Adrenal gland (tissue), 12 donors: Measurements from ENCODE around the gene ROR1. TPM values are rescaled to one million over a fixed set of nuclear protein-coding genes. Genes with fewer than 3 reads are reported as not detected.

Source experiments
- DNase-seq, 7 donors: peaks; one replicate each; pipeline ENCODE4 v3.0.0-alpha.2; 2019 to 2020
- H3K27ac ChIP-seq, 5 donors: fragments of 200-600 bp; sonication (generic) in 4 of 5; 1 replicate in 3 of 5; 2 replicates in 2 of 5; pipeline versions ENCODE4 v1.5.1 to v1.8.0; 2016 to 2020; ENCODE audit warnings: mild to moderate bottlenecking in 1 of 5
- H3K27me3 ChIP-seq: fragments of 200-600 bp; 2 replicates; pipeline ENCODE4 v1.8.0; 2021
- H3K36me3 ChIP-seq, 2 donors: fragments of 200-600 bp; replicated peaks in 1 of 2; 1 replicate in 1 of 2; 2 replicates in 1 of 2; pipeline versions ENCODE4 v1.5.1 to v1.8.0; 2018 to 2022
- H3K4me1 ChIP-seq, 2 donors: fragments of 200-600 bp; replicated peaks in 1 of 2; 1 replicate in 1 of 2; 2 replicates in 1 of 2; pipeline versions ENCODE4 v1.5.1 to v1.8.0; 2018 to 2021
- H3K4me3 ChIP-seq, 4 donors: fragments of 200-600 bp; sonication (generic) in 3 of 4; one replicate each; pipeline ENCODE4 v1.5.1; 2016 to 2018
- H3K9me3 ChIP-seq, 3 donors: fragments of 200-600 bp; sonication (generic) in 1 of 3; replicated peaks in 1 of 3; 1 replicate in 2 of 3; 2 replicates in 1 of 3; pipeline versions ENCODE4 v1.5.1 to v1.8.0; 2016 to 2021
- CTCF ChIP-seq, 6 experiments: fragments of 450-650 bp in 4 of 6; fragments of 200-600 bp in 2 of 6; sonication (generic) in 1 of 6; IDR thresholded peaks; 1 replicate in 5 of 6; 2 replicates in 1 of 6; pipeline versions ENCODE4 v1.5.1 to v1.8.0; 2016 to 2021; ENCODE audit warnings: antibody characterized with exemption in 6 of 6, mild to moderate bottlenecking in 2 of 6, moderate library complexity in 1 of 6
- POLR2A ChIP-seq, 2 donors: fragments of 450-650 bp; IDR thresholded peaks; one replicate each; pipeline ENCODE4 v1.6.1; 2017; ENCODE audit warnings: antibody characterized with exemption in 2 of 2, mild to moderate bottlenecking in 2 of 2, moderate library complexity in 1 of 2
- WGBS, 4 donors: extraction: QIAGEN DNeasy Blood & Tissue Kit in 2 of 4; methylation state at CpG; one replicate each; pipeline versions ENCODE4 v1.1.5 to v1.1.7; 2013 to 2017; 5-methylcytosine and 5-hydroxymethylcytosine counted together
- intact Hi-C, 2 donors: fragments of 100-400 bp; cut with DNase I; formaldehyde crosslinking; loops; one replicate each; pipeline versions ENCODE4 v1.14.1 to v1.15.0; 2022 to 2023
- polyA plus RNA-seq, 3 donors: library from polyadenylated mRNA; stranded (reverse); fragments of 200-250 nt in 2 of 3; fragments of 350-450 nt in 1 of 3; fragmentation: Illumina TruSeq in 1 of 3; extraction: RNeasy Lipid Tissue Mini Kit (QIAGEN cat#74804) in 1 of 3; gene quantifications; one replicate each; pipeline ENCODE4 v1.2.3, GENCODE V29; 2013 to 2014
- total RNA-seq, 9 donors: library from RNA; depleted of rRNA in 4 of 9; stranded (reverse); fragments of >200 nt in 4 of 9; fragments of 120-200 nt in 1 of 9; fragmentation: NEBNext Ultra II Directional in 1 of 9; extraction: Animal tissue kit (Norgen Biotek cat#: 25700) in 1 of 9; gene quantifications; one replicate each; pipeline versions ENCODE4 v1.1.0 to v1.2.4, GENCODE V29; 2013 to 2023
- donor health status: healthy with polysubstance abuse.
- donor health status: Bipolar disorder and iron deficiency.
- donor health status: DM: yes; HTN: yes; CAD: no.
- donor health status: DM: no; HTN: no; CAD: no.
- donor health status: DM: no; HTN: no; CAD: no.
- donor health status: DM: yes; HTN: yes; CAD: no.

The ROR1 gene
- total and polyA plus RNA-seq, 12 donors = 0.54 to 4.6 (median 2.6) TPM

DNA sequence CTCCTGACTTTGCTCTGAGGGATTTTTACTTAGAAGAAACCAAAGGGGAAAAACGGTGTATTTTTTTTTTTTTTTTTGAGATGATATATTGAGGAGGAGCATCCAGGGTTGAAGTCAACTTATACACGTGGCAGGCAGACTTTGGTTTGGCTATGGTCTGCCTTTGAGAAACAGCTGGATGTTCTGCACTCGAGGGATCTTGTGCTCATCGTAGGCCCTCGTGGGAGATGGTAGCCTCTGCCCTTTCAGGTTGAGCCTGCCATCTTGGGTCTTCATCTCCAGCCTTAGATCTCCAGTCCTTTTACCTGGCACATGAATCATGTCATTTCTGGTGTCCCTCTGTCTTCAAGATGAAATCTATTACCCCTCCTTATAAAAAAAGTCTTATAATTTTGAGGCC, 362.5 kb downstream of the ROR1 start:
- Histone ChIP-seq H3K9me3 (no peaks in the 10 kb centered on the region), H3K27me3 (no peaks in the 10 kb centered on the region), H3K27ac (no peak overlapping the region), H3K36me3 (no peaks in the 10 kb centered on the region), H3K4me1 (no peaks in the 10 kb centered on the region), H3K4me3 (no peak overlapping the region)
- DNase-seq = no peak
- TF ChIP-seq POLR2A (IDR thresholded peaks at IDR 0.05) = no peak
- no peak for TF ChIP-seq CTCF (IDR thresholded peaks at IDR 0.05)
- intact Hi-C loops = loop anchor here (5.0 to 10.0 kb wide), 4 partner anchors 106 to 449 kb away; no protein-coding TSS in a partner anchor
- 84 to 94% (median 87%) methylated on average over 5 of the region's 5 CpGs for WGBS, 4 donors

- WGBS, 4 donors = 29 to 32% (median 31%) methylated on average over 7 of the region's 7 CpGs
- intact Hi-C loops = loop anchor here (5.0 to 10.0 kb wide), 4 partner anchors 105 to 450 kb away; no protein-coding TSS in a partner anchor
- H3K27ac ChIP-seq = no peak overlapping the region
Observed at GRCh38 chr1:64136752-64137411, 363.1 kb downstream of the ROR1 start.

DNA sequence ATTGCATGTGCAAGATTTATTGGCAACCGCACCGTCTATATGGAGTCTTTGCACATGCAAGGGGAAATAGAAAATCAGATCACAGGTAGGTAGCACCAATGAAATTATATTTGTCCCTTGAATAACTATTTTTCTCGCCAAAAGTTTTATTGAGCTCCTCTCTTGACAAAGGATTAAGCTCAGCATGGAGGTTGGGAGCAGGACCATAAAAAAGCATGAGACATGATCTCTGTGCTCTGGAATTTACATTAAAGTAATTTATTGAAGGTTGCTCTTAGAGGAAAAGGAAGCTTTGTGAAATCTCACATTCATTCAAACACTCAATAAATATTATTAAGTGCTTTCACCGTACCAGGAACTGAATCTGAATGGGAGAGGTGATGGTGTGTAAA, 363.6 kb downstream of the ROR1 start:
- H3K27ac ChIP-seq = no peak overlapping the region
- WGBS, 4 donors = 19 to 50% (median 41%) methylated on average over 4 of the region's 4 CpGs
- H3K36me3 ChIP-seq = no peaks in the 10 kb centered on the region
- no peak overlapping the region for H3K4me3 ChIP-seq
- H3K4me1 ChIP-seq = no peaks in the 10 kb centered on the region
- no peak for DNase-seq
- intact Hi-C loops = loop anchor here (5.0 to 10.0 kb wide), 4 partner anchors 105 to 450 kb away; no protein-coding TSS in a partner anchor
- no peaks in the 10 kb centered on the region for H3K27me3 ChIP-seq
- H3K9me3 ChIP-seq = no peaks in the 10 kb centered on the region
- TF ChIP-seq POLR2A (IDR thresholded peaks at IDR 0.05) (no peak), CTCF (IDR thresholded peaks at IDR 0.05) (peak in 1 of 6 experiments; percentile 24)

More at GRCh38 chr1:64136752-64137411, 363.1 kb downstream of the ROR1 start:
- H3K4me3 ChIP-seq = no peak overlapping the region
- no peaks in the 10 kb centered on the region for H3K36me3 ChIP-seq
- peak; percentile 66 to 94 (median 81) for DNase-seq
- TF ChIP-seq CTCF (IDR thresholded peaks at IDR 0.05) (peak; percentile 83 to 92 (median 89)), POLR2A (IDR thresholded peaks at IDR 0.05) (no peak)
- H3K9me3 ChIP-seq = no peaks in the 10 kb centered on the region
- no peaks in the 10 kb centered on the region for H3K27me3 ChIP-seq
- H3K4me1 ChIP-seq = no peaks in the 10 kb centered on the region

DNA sequence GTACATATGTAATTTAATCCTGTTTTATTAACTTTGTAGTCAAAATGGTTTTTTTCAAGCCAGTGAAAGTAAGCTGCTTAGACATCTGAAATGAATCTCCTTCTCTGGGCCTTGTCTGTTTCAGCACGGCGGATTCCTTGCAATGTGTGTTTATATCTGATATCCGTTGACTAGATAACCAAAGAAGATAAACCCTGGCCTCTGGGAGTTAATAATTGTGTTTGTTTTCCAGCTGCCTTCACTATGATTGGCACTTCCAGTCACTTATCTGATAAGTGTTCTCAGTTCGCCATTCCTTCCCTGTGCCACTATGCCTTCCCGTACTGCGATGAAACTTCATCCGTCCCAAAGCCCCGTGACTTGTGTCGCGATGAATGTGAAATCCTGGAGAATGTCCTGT, 366.1 kb downstream of the ROR1 start:
- H3K9me3 ChIP-seq = no peaks in the 10 kb centered on the region
- no peak for DNase-seq
- H3K36me3 ChIP-seq = no peaks in the 10 kb centered on the region
- intact Hi-C loops = loop anchor here (5.0 to 10.0 kb wide), 4 partner anchors 102 to 453 kb away; no protein-coding TSS in a partner anchor
- no peaks in the 10 kb centered on the region for H3K4me1 ChIP-seq
- no peak overlapping the region for H3K4me3 ChIP-seq
- no peaks in the 10 kb centered on the region for H3K27me3 ChIP-seq
- no peak overlapping the region for H3K27ac ChIP-seq
- 84 to 87% (median 85%) methylated on average over 10 of the region's 10 CpGs for WGBS, 4 donors
- TF ChIP-seq POLR2A (IDR thresholded peaks at IDR 0.05) (no peak), CTCF (IDR thresholded peaks at IDR 0.05) (no peak)
